Pancreas (tissue), 10 donors: ENCODE measurements around the gene ADH7. TPM values are rescaled to one million over a fixed set of nuclear protein-coding genes. Genes with fewer than 3 reads are reported as not detected.
A peak's percentile ranks its signal among the peaks of the same experiment; 100 is the strongest.

Experiments used
- ATAC-seq, 4 donors: fragments of 200-7000 bp; cut with Tn5 transposase; one replicate each; pipeline versions ENCODE4 v1.8.0 to v1.9.1; 2020; ENCODE audit warnings: mild to moderate bottlenecking in 4 of 4, moderate library complexity in 4 of 4
- DNase-seq, 6 donors: peaks; one replicate each; pipeline ENCODE4 v3.0.0-alpha.2; 2020
- FAIRE-seq: peaks from 2 replicates; lab custom pipeline; 2012; peaks lifted over from hg19 to GRCh38; lab: Jason Lieb, UNC
- H3K27ac ChIP-seq, 4 donors: fragments of 200-600 bp; sonication (generic); 1 replicate in 3 of 4; 2 replicates in 1 of 4; pipeline versions ENCODE4 v1.5.0 to v1.8.0; 2020
- H3K27me3 ChIP-seq, 4 donors: fragments of 200-600 bp; one replicate each; pipeline ENCODE4 v1.8.0; 2021
- H3K36me3 ChIP-seq, 3 donors: fragments of 200-600 bp; sonication (generic) in 1 of 3; one replicate each; pipeline versions ENCODE4 v1.5.0 to v1.8.0; 2020 to 2021
- H3K4me1 ChIP-seq, 3 donors: fragments of 200-600 bp; one replicate each; pipeline ENCODE4 v1.8.0; 2021
- H3K4me3 ChIP-seq, 4 donors: fragments of 200-600 bp; sonication (generic) in 2 of 4; one replicate each; pipeline versions ENCODE4 v1.5.0 to v1.8.0; 2020 to 2021
- H3K9me3 ChIP-seq, 4 donors: fragments of 200-600 bp; one replicate each; pipeline ENCODE4 v1.8.0; 2021
- CTCF ChIP-seq, 4 donors: fragments of 200-600 bp; sonication (generic) in 3 of 4; IDR thresholded peaks; one replicate each; pipeline versions ENCODE4 v1.5.0 to v1.8.0; 2021; ENCODE audit warnings: antibody characterized with exemption in 4 of 4
- WGBS, 2 donors: extraction: QIAGEN DNeasy Blood & Tissue Kit; methylation state at CpG; one replicate each; pipeline ENCODE4 v1.1.7; 2013; 5-methylcytosine and 5-hydroxymethylcytosine counted together
- intact Hi-C, 3 donors: fragments of 100-400 bp; cut with DNase I; formaldehyde crosslinking; loops; one replicate each; pipeline versions ENCODE4 v1.11.1 to v1.14.2; 2022
- polyA plus RNA-seq, 2 donors: library from polyadenylated mRNA; stranded (reverse); fragments of 200-250 nt; gene quantifications; one replicate each; pipeline ENCODE4 v1.2.3, GENCODE V29; 2013
- total RNA-seq, 6 donors: library from RNA; stranded (reverse); fragmentation: NEBNext Ultra II Directional in 4 of 6; extraction: Animal tissue kit (Norgen Biotek cat#: 25700) in 4 of 6; gene quantifications; one replicate each; pipeline versions ENCODE4 v1.2.1 to v1.2.4, GENCODE V29; 2021 to 2023
- donor health status: healthy with polysubstance abuse.
- donor health status: DM: no; HTN: no; CAD: no; lungs with moderate emphysema.
- donor health status: DM: no; HTN: no; CAD: no.
- donor health status: control.
- donor health status: control.
- donor health status: Bipolar disorder and iron deficiency.
- donor health status: DM: yes; HTN: yes; CAD: no.
- donor health status: DM: no; HTN: no; CAD: no.
- donor health status: DM: no; HTN: no; CAD: no.
- donor health status: DM: yes; HTN: yes; CAD: no.

The ADH7 gene
- total and polyA plus RNA-seq, 8 donors = 0.07 TPM; not detected in 7

DNA sequence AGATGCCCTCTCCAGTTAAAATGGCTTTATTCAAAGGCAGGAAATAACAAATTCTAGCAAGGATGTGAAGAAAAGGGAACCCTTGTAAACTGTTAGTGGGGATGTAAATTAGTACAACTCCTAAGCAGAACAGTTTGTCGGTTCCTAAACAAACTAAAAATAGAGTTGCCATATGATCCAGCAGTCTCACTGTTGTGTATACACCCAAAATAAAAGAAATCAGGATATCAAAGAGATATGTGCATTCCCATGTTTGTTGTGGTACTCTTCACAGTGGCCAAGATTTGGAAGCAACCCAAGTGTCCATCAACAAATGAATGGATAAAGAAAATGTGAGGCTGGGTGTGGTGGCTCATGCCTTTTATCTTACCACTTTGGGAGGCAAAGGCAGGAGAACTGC, 36.1 kb downstream of the ADH7 start:
- no peaks in the 10 kb centered on the region for H3K36me3 ChIP-seq
- peaks cover 10 to 18% (median 12%) of the 10 kb centered on the region in 3 donors for H3K4me1 ChIP-seq
- no peak for FAIRE-seq
- no peaks in the 10 kb centered on the region for H3K27me3 ChIP-seq
- WGBS, 2 donors = 85 to 90% methylated on average over 1 of the region's 1 CpG
- intact Hi-C loops = no loop called here
- DNase-seq = no peak
- ATAC-seq = no peak
- TF ChIP-seq CTCF (IDR thresholded peaks at IDR 0.05) = no peak
- no peaks in the 10 kb centered on the region for H3K9me3 ChIP-seq
- H3K4me3 ChIP-seq = no peak overlapping the region
- no peak overlapping the region for H3K27ac ChIP-seq

- H3K4me1 ChIP-seq = peaks cover 0 to 4% (median 0%) of the 10 kb centered on the region in 3 donors
- ATAC-seq = peak; percentile 51 to 72 (median 60)
- FAIRE-seq = no peak
- no peak for TF ChIP-seq CTCF (IDR thresholded peaks at IDR 0.05)
- DNase-seq = no peak
- no peaks in the 10 kb centered on the region for H3K27me3 ChIP-seq
- H3K36me3 ChIP-seq = no peaks in the 10 kb centered on the region
- intact Hi-C loops = no loop called here
- no peak overlapping the region for H3K4me3 ChIP-seq
- peak overlapping the region in 2 of 4 donors; percentile 32 to 53 for H3K27ac ChIP-seq
- WGBS, 2 donors = 73 to 76% methylated on average over 3 of the region's 3 CpGs
- H3K9me3 ChIP-seq = no peaks in the 10 kb centered on the region
These were observed 39.4 kb downstream of the ADH7 start for GRCh38 chr4:99395595-99396364.

DNA sequence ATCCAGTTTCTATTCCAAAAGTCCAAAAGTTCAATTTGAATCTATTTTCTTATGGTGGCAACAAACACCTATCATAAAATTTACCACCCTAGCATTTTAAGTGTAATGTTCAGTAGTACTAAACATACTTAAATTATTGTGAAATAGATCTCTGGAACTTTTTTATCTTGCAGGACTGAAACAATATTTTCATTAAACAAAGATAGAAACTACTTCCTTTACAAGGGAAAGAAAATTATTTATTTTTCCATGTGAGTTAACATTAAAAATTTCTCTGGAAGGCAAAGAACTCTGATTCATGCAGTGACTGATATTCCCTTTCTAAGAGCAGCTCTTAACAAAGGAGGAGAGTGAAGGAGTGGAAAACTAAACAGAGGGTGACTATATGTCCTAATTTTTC, 40.2 kb downstream of the ADH7 start:
- peak; percentile 50 to 90 (median 78) for ATAC-seq
- Histone ChIP-seq H3K9me3 (no peaks in the 10 kb centered on the region), H3K36me3 (no peaks in the 10 kb centered on the region), H3K27ac (peak overlapping the region in 2 of 4 donors; percentile 32 to 53), H3K4me1 (peaks cover 0 to 4% (median 0%) of the 10 kb centered on the region in 3 donors), H3K4me3 (no peak overlapping the region), H3K27me3 (no peaks in the 10 kb centered on the region)
- no peak for DNase-seq
- peak; percentile 26 for FAIRE-seq
- TF ChIP-seq CTCF (IDR thresholded peaks at IDR 0.05) = no peak
- intact Hi-C loops = no loop called here

DNA sequence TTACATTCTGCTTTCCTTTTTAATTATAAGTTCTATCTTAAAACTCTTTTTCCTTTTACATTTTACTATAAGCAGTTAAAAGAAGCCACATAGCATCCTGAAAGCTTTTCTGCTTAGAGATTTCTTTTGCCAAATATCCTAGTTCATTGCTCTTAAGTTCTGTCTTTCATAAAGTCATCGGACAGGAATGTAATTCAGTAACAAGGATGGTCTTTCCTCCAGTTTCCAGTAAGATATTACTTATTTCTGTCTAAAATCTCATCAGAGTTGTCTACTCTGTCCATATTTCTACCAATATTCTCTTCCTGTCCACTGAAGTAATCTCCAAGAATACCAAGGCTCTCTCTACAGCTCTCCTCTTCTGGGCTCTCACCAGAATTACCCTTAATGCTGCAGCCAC, 45.1 kb downstream of the ADH7 start:
- H3K9me3 ChIP-seq = no peaks in the 10 kb centered on the region
- DNase-seq = no peak
- 89 to 100% methylated on average over 1 of the region's 1 CpG for WGBS, 2 donors
- no peaks in the 10 kb centered on the region for H3K27me3 ChIP-seq
- no peak for FAIRE-seq
- no peaks in the 10 kb centered on the region for H3K36me3 ChIP-seq
- ATAC-seq = peak in 3 of 4 donors; percentile 9 to 64 (median 50)
- no peak for TF ChIP-seq CTCF (IDR thresholded peaks at IDR 0.05)
- no peak overlapping the region for H3K4me3 ChIP-seq
- intact Hi-C loops = no loop called here
- H3K27ac ChIP-seq = no peak overlapping the region
- H3K4me1 ChIP-seq = peaks cover 0 to 4% (median 0%) of the 10 kb centered on the region in 3 donors

DNA sequence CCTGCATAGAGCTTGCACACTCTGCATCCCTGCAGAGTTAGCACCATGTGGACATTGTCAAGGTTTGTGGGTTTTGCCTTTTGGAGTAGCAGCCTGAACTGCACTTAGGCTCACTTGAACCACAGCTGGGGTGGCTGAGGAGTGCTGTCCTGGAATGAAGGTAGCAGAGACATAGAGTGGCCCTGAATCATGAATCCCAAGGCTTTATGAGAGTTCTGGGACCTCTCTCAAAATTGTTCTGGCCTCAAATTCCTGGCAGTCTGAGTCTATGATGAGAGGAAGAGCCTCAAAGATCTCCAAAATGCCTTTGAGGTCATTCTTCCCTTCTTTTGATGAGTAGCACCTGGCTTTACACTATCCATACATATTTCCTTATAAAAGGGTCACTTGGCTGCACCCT, 45.5 kb downstream of the ADH7 start:
- H3K27me3 ChIP-seq = no peaks in the 10 kb centered on the region
- intact Hi-C loops = no loop called here
- FAIRE-seq = no peak
- ATAC-seq = peak in 1 of 4 donors; percentile 65
- no peak overlapping the region for H3K4me3 ChIP-seq
- no peaks in the 10 kb centered on the region for H3K9me3 ChIP-seq
- peaks cover 0 to 1% (median 0%) of the 10 kb centered on the region in 3 donors for H3K4me1 ChIP-seq
- DNase-seq = no peak
- no peak overlapping the region for H3K27ac ChIP-seq
- H3K36me3 ChIP-seq = no peaks in the 10 kb centered on the region
- no peak for TF ChIP-seq CTCF (IDR thresholded peaks at IDR 0.05)
